Activated T-cell treated with anti-CD3 and anti-CD28 coated beads, Interleukin-2, amount 50 U/mL, for 1 hour (primary cell): Measurements from ENCODE around the gene PLOD3.
A peak's percentile ranks its signal among the peaks of the same experiment; 100 is the strongest.

Experiments used
- DNase-seq: peaks from one replicate; pipeline ENCODE4 v3.0.0-alpha.2; 2020

Gene PLOD3

GRCh38 chr7:101163279-101164070 lies 53.9 kb downstream of the PLOD3 start:
- DNase-seq: peak; percentile 46

- peak; percentile 30 for DNase-seq
Observed at GRCh38 chr7:101162551-101163278, 54.7 kb downstream of the PLOD3 start.

- DNase-seq: no peak
Observed at GRCh38 chr7:101161692-101162471, 55.5 kb downstream of the PLOD3 start.

- no peak for DNase-seq
Observed at GRCh38 chr7:101160910-101161309, 56.5 kb downstream of the PLOD3 start.

- DNase-seq: no peak
Observed at GRCh38 chr7:101159696-101160674, 57.4 kb downstream of the PLOD3 start.

- DNase-seq: no peak
Observed at GRCh38 chr7:101156866-101157589, 60.4 kb downstream of the PLOD3 start.

GRCh38 chr7:101156277-101156676 lies 61.1 kb downstream of the PLOD3 start:
- no peak for DNase-seq
